NCI-H524 (cell line): ENCODE data around the gene TAGLN2.
A peak's percentile ranks its signal among the peaks of the same experiment; 100 is the strongest.
"Not testable (repeated sequence)": the region's sequence is repeated elsewhere in the genome, so short reads cannot be mapped to it uniquely, and the experiment has no call there.

Experiments
- DNase-seq, 2 experiments: peaks; one replicate each; lab custom pipeline; 2025; lab: John Stamatoyannopoulos, UW

Gene TAGLN2

GRCh38 chr1:159899634-159900033 lies 25.7 kb downstream of the TAGLN2 start:
- not testable (repeated sequence) for DNase-seq

GRCh38 chr1:159898527-159898926 lies 26.8 kb downstream of the TAGLN2 start:
- DNase-seq: no peak

GRCh38 chr1:159897962-159898361 lies 27.3 kb downstream of the TAGLN2 start:
- no peak for DNase-seq

- no peak for DNase-seq
Measured at GRCh38 chr1:159896546-159896930, 28.8 kb downstream of the TAGLN2 start.

DNA sequence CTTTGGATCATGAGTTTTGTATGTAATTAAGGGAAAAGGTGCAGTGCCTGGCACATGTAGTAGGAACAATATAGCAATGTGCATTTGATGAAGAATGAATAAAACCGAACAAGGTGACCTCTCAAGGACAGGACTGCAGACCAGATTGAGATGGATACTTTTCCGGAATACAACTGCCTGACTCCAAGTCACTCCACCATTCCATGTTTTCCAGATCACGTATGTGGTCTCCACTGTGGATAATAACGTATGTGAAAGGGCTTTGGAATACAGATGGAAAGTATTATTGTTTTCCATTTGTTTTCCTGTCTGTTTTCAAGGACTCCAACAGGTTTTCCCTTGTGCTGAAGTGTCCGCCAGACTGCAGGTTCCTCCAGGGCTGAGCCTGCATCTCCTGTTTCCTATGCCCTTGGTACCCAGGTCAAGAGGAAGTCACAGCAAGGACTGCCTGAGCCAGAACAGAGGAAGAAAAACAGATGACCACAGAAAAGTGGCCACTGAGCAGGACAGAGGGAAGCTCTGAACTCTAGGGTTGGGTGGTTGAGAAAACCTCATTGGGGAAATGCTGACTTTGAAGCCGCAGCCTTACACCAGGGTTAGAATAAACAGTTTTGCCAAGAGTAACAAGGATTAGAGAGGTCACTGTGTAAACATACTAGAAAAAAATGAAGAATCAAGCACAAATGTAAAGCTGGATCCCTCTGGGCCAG lies 29.3 kb downstream of the TAGLN2 start:
- DNase-seq: no peak

GRCh38 chr1:159895286-159895685 lies 30.0 kb downstream of the TAGLN2 start:
- peak in 1 of 2 experiments; percentile 28 for DNase-seq

DNA sequence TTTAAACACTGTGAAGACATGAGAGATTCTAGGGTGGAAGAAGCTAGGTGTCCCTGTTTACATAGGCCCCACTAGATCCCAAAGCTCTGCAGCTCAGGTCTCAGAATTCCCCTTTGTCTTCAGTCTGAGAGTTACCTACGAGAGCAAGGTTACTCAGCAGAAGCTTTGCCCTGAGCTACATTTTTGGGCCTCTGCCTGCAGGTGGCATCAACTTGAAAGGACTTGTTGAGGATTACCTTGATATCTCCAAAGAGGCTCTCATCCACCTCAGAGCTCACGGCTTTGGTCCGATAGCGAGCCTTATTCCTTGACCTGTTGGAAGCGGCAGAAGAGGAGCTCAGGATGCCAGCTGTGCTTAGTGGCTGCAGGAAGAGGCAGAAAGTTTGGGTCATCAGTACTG lies 32.4 kb downstream of the TAGLN2 start:
- peak in 1 of 2 experiments; percentile 39 for DNase-seq

DNA sequence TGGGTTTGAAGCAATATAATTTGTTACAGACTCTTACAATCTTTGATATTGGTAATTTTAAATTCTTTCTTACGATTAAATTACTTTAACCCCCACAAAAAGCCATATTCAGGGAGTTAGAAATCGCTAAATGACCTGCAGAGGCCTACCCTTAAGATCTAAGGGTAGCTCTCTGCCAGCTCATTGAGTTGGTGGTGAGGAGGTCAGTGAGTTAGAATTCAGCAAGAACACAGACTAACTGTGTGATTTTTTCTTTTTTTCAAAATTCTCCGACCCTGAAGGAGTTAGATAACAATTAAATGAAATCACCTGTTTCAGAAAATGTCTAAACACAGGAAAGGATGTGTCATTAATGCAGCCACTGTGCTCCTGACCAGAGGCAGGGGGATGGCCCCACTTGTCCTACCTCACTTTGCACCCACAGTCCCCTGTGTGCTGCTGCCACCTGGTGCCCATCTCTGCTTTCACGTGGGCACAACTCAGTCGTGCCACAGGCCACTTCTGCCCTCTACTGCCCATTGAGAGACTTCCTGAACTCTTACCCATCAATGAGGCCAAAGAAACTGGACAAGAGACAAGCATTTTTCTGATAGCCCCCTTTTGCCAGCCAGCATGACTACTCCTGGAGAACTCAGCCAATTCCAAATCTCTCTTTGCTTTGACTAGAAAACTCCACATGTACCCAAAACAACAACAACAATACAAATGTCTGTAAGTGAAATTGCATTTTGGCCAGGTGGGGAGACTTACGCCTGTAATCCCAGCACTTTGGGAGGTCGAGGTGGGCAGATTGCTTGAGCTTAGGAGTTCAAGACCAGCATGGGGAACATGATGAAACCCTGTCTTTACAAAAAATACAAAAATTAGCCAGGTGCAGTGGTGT lies 33.8 kb downstream of the TAGLN2 start:
- DNase-seq: peak; percentile 54 to 85

GRCh38 chr1:159890390-159890789 lies 34.9 kb downstream of the TAGLN2 start:
- no peak for DNase-seq

DNA sequence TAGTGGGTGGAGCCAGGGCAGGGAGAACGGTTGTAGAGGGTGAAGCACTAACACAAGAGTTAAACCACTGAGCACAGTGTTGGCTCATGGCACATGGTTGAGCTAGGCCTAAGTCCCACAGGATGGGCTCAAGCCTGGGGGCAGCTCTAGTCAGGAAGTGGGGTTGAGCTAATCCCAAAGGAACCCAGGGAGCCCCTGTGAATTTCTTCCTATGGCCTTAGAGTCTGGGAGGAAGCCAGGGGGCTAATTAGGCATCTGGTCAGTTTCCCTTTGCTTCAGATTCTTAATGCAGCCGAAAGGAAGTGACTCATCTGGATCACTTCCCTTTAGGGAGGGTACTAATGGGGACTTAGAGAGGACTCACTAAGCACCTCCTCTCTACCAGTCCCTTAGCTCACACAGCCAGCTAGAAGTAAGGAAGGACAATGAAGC lies 35.5 kb downstream of the TAGLN2 start:
- DNase-seq: peak in 1 of 2 experiments; percentile 5

- no peak for DNase-seq
Measured at GRCh38 chr1:159889202-159889601, 36.1 kb downstream of the TAGLN2 start.

DNA sequence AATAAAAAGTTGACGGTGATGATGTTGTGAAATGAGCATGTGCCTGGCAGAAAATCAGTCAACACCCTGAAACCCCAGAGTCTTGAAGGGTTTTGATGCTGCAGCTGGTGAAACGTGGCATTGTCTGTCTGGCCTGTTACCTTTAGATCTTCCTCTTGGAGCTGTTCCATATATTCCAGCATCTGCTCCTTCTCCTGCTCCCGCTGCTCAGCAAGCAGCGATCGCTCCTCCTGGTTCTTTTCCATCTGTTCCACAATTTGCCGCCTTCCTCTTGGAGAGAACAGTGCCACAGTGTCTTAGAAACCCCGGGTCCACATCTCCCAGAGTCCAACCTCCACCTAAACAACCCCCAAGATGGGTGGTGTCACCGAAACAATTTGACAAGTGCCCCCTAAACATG lies 41.0 kb downstream of the TAGLN2 start:
- DNase-seq: peak in 1 of 2 experiments; percentile 66

- no peak for DNase-seq
Measured at GRCh38 chr1:159883134-159883533, 42.2 kb downstream of the TAGLN2 start.

- no peak for DNase-seq
Measured at GRCh38 chr1:159882527-159882862, 42.8 kb downstream of the TAGLN2 start.

GRCh38 chr1:159881622-159882526 lies 43.4 kb downstream of the TAGLN2 start:
- DNase-seq: peak; percentile 49 to 94

- no peak for DNase-seq
Measured at GRCh38 chr1:159880430-159880829, 44.9 kb downstream of the TAGLN2 start.

DNA sequence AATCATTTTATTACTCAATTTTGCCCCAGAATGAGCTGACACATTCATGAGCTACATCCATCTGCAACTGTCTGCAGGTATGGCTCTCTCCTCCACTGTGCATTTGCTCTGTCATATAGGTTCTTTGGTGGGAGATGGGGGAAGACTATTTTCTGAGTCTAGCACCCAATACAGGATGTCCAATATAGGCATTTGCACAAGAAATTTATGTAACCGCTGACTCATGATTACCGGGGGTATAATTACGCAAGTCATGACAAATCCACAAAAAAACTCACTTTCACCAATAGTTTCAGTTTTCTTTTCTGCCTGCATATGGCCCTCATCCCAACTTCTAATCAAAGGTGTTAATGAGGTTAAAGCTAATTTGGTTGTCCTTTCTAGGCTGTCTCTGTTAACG lies 45.3 kb downstream of the TAGLN2 start:
- DNase-seq: no peak

DNA sequence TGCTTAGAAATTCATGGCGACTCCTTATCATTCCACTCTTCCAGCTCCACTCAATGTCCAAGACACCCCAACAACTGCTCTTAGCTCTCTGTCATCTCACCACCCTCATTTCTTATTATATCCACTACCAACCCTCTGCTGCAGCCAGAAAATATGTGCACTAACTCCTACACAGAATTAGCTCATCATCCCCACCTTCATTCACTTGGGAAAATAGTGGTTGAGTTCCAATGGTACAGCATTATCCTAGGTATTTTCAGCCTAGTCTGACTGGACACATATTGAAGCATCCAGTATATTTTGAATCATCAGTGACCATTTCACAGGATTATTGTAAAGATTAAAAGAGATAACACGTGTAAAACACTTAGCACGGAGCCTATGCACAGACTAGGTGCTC lies 46.2 kb downstream of the TAGLN2 start:
- no peak for DNase-seq

GRCh38 chr1:159877695-159878444 lies 47.4 kb downstream of the TAGLN2 start:
- peak; percentile 20 to 66 for DNase-seq

GRCh38 chr1:159873530-159874143 lies 51.7 kb downstream of the TAGLN2 start:
- DNase-seq: no peak

GRCh38 chr1:159872891-159873290 lies 52.4 kb downstream of the TAGLN2 start:
- no peak for DNase-seq
